HEK293T (cell line): ENCODE measurements around the gene OVOL3.

ENCODE experiments used
- CTCF ChIA-PET: fragments of 350-600 bp; formaldehyde crosslinking; extraction: SDS; loops from one replicate; lab custom pipeline; 2021; ENCODE audit warnings: antibody characterized with exemption, inconsistent platforms; lab: Yijun Ruan, JAX
- POLR2A ChIA-PET: fragments of 350-600 bp; formaldehyde crosslinking; extraction: SDS; loops from one replicate; lab custom pipeline; 2020; ENCODE audit warnings: antibody characterized with exemption, inconsistent platforms; lab: Yijun Ruan, JAX
- DNase-seq: peaks from one replicate; pipeline ENCODE4 v3.0.0; 2012; ENCODE audit warnings: mixed read lengths; ENCODE audit errors: extremely low spot score
- ARNT ChIP-seq: fragments of 450-650 bp; IDR thresholded peaks from 2 replicates; pipeline ENCODE4 v1.6.1; 2017; ENCODE audit warnings: mild to moderate bottlenecking
- BHLHE40 ChIP-seq: fragments of 450-650 bp; IDR thresholded peaks from 2 replicates; pipeline ENCODE4 v1.6.1; 2016; ENCODE audit warnings: mild to moderate bottlenecking, moderate library complexity, borderline replicate concordance
- ELF4 ChIP-seq: fragments of 450-650 bp; IDR thresholded peaks from 2 replicates; pipeline ENCODE4 v1.6.1; 2017; ENCODE audit warnings: antibody characterized with exemption
- FOXA1 ChIP-seq: fragments of 450-650 bp; IDR thresholded peaks from 2 replicates; pipeline ENCODE4 v1.6.1; 2016; ENCODE audit warnings: mild to moderate bottlenecking
- FOXK2 ChIP-seq: fragments of 450-650 bp; IDR thresholded peaks from 2 replicates; pipeline ENCODE4 v1.6.1; 2016; ENCODE audit warnings: mild to moderate bottlenecking
- FOXM1 ChIP-seq: fragments of 450-650 bp; IDR thresholded peaks from 2 replicates; pipeline ENCODE4 v1.6.1; 2017; ENCODE audit warnings: mild to moderate bottlenecking, borderline replicate concordance
- HDGF ChIP-seq: fragments of 450-650 bp; IDR thresholded peaks from 2 replicates; pipeline ENCODE4 v1.6.1; 2017; ENCODE audit warnings: antibody characterized with exemption, borderline replicate concordance
- L3MBTL2 ChIP-seq: fragments of 450-650 bp; conservative IDR thresholded peaks from 2 replicates; pipeline ENCODE4 v1.6.1; 2016; ENCODE audit warnings: mild to moderate bottlenecking
- LEF1 ChIP-seq: fragments of 450-650 bp; IDR thresholded peaks from 2 replicates; pipeline ENCODE4 v1.6.1; 2017; ENCODE audit warnings: mild to moderate bottlenecking, borderline replicate concordance
- NFRKB ChIP-seq: fragments of 450-650 bp; IDR thresholded peaks from 2 replicates; pipeline ENCODE4 v1.6.1; 2016; ENCODE audit warnings: mild to moderate bottlenecking, moderate library complexity
- PKNOX1 ChIP-seq: fragments of 450-650 bp; IDR thresholded peaks from 2 replicates; pipeline ENCODE4 v1.6.1; 2016
- SP1 ChIP-seq: fragments of 450-650 bp; IDR thresholded peaks from 2 replicates; pipeline ENCODE4 v1.6.1; 2017
- SUZ12 ChIP-seq: fragments of 450-650 bp; IDR thresholded peaks from 2 replicates; pipeline ENCODE4 v1.6.1; 2016; ENCODE audit warnings: mild to moderate bottlenecking
- TARDBP ChIP-seq: fragments of 450-650 bp; IDR thresholded peaks from 2 replicates; pipeline ENCODE4 v1.6.1; 2016
- ZNF384 ChIP-seq: fragments of 450-650 bp; IDR thresholded peaks from 2 replicates; pipeline ENCODE4 v1.6.1; 2016

OVOL3 gene

GRCh38 chr19:36153126-36153525 is 42.2 kb downstream of the OVOL3 start:
- POLR2A ChIA-PET = interaction anchor here (1.0 kb wide), 1 partner anchor 38 kb away, joined by 4 read pairs; the partner anchor contains the start of genes POLR2I and TBCB

GRCh38 chr19:36160821-36161596 is 50.1 kb downstream of the OVOL3 start:
- POLR2A ChIA-PET = interaction anchor here (0.9 kb wide), 1 partner anchor 33 kb away, joined by 3 read pairs; no protein-coding TSS in a partner anchor
- TF ChIP-seq TARDBP (no peak), FOXK2 (no peak), SUZ12 (no peak), HDGF (no peak), PKNOX1 (no peak)
- no peak for DNase-seq
- CTCF ChIA-PET = no interaction called here

More at GRCh38 chr19:36153126-36153525, 42.2 kb downstream of the OVOL3 start:
- TF ChIP-seq TARDBP (no peak), NFRKB (no peak), SP1 (no peak), BHLHE40 (no peak), FOXA1 (no peak), FOXK2 (no peak), SUZ12 (no peak), LEF1 (no peak), ELF4 (no peak), PKNOX1 (no peak), ARNT (no peak), FOXM1 (no peak), ZNF384 (no peak), L3MBTL2 (no peak)
- CTCF ChIA-PET = no interaction called here
- no peak for DNase-seq
